Hematopoietic multipotent progenitor cell treated with erythropoietin and hydrocortisone succinate and interleukin-3 and kit ligand, for 6 days (in vitro differentiated cells): ENCODE measurements around the gene MOCS1.

Experiments used
- DNase-seq: peaks from one replicate; pipeline ENCODE4 v3.0.0-alpha.2; 2015

Gene MOCS1

GRCh38 chr6:39948199-39948791 is 14.0 kb upstream of the MOCS1 start:
- DNase-seq: no peak

- DNase-seq: no peak
These were observed 13.4 kb upstream of the MOCS1 start for GRCh38 chr6:39947611-39948068.

- no peak for DNase-seq
These were observed 11.4 kb upstream of the MOCS1 start for GRCh38 chr6:39945626-39946025.

- no peak for DNase-seq
These were observed 8.8 kb upstream of the MOCS1 start for GRCh38 chr6:39942903-39943580.

GRCh38 chr6:39941820-39942219 is 7.6 kb upstream of the MOCS1 start:
- DNase-seq: no peak

GRCh38 chr6:39941138-39941537 is 6.9 kb upstream of the MOCS1 start:
- DNase-seq: no peak

GRCh38 chr6:39938773-39939654 is 4.8 kb upstream of the MOCS1 start:
- no peak for DNase-seq

- no peak for DNase-seq
These were observed 3.5 kb upstream of the MOCS1 start for GRCh38 chr6:39937686-39938333.

- DNase-seq: no peak
These were observed 2.6 kb upstream of the MOCS1 start for GRCh38 chr6:39936857-39937256.

- DNase-seq: no peak
These were observed 979 bp upstream of the MOCS1 start for GRCh38 chr6:39935241-39935640.

GRCh38 chr6:39933669-39934130 is 562 bp downstream of the MOCS1 start:
- DNase-seq: no peak

GRCh38 chr6:39932386-39932910 is 1.8 kb downstream of the MOCS1 start:
- DNase-seq: no peak

GRCh38 chr6:39931607-39932006 is 2.7 kb downstream of the MOCS1 start:
- DNase-seq: no peak

GRCh38 chr6:39930540-39930939 is 3.7 kb downstream of the MOCS1 start:
- no peak for DNase-seq

- no peak for DNase-seq
These were observed 4.4 kb downstream of the MOCS1 start for GRCh38 chr6:39929733-39930461.

- DNase-seq: no peak
These were observed 5.1 kb downstream of the MOCS1 start for GRCh38 chr6:39929039-39929732.

- no peak for DNase-seq
These were observed 7.1 kb downstream of the MOCS1 start for GRCh38 chr6:39927159-39927558.

GRCh38 chr6:39926668-39927067 is 7.6 kb downstream of the MOCS1 start:
- no peak for DNase-seq

GRCh38 chr6:39925931-39926290 is 8.4 kb downstream of the MOCS1 start:
- DNase-seq: no peak

- DNase-seq: no peak
These were observed 8.9 kb downstream of the MOCS1 start for GRCh38 chr6:39925191-39925930.

- DNase-seq: no peak
These were observed 10.0 kb downstream of the MOCS1 start for GRCh38 chr6:39924283-39924682.
